ENCODE data around the gene SLC37A3.

DNA sequence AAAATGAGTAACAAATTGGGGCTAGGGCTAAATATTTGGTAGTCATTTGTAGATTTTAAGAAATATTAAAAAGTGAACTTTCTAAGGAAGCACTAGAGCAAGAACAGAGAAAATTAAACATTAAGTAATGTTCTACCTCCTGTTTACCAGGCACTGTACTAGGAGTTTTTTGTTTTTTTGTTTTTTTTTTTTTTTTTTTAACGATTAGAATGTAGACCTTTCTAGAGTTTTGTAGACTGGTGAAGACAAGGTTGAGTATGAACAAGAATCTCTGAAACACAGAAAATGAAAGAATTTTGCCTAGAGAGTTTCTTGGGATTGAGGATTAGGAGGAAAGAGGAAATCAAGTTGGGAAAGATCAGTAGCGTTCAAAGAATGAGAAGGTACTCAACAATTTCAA lies 73.6 kb downstream of the SLC37A3 start:
- TF ChIP-seq, protein P1, sequence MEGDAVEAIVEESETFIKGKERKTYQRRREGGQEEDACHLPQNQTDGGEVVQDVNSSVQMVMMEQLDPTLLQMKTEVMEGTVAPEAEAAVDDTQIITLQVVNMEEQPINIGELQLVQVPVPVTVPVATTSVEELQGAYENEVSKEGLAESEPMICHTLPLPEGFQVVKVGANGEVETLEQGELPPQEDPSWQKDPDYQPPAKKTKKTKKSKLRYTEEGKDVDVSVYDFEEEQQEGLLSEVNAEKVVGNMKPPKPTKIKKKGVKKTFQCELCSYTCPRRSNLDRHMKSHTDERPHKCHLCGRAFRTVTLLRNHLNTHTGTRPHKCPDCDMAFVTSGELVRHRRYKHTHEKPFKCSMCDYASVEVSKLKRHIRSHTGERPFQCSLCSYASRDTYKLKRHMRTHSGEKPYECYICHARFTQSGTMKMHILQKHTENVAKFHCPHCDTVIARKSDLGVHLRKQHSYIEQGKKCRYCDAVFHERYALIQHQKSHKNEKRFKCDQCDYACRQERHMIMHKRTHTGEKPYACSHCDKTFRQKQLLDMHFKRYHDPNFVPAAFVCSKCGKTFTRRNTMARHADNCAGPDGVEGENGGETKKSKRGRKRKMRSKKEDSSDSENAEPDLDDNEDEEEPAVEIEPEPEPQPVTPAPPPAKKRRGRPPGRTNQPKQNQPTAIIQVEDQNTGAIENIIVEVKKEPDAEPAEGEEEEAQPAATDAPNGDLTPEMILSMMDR (IDR thresholded peaks at IDR 0.05), result no peak
- no peak for TF ChIP-seq POLR2A (IDR thresholded peaks at IDR 0.05)
- no peak for TF ChIP-seq EP300 (IDR thresholded peaks at IDR 0.05)
